HG03460 (cell line): ENCODE results near the gene ZFHX3.

Experiments
- ATAC-seq: cut with Tn5 transposase; IDR thresholded peaks from one replicate; pipeline ENCODE4 v1.9.1; 2021; ENCODE audit not compliant: unreplicated experiment

Gene ZFHX3

GRCh38 chr16:72978212-72978611 lies 69.7 kb downstream of the ZFHX3 start:
- no peak for ATAC-seq

GRCh38 chr16:72977127-72977526 lies 70.8 kb downstream of the ZFHX3 start:
- ATAC-seq, result no peak

GRCh38 chr16:72976438-72977064 lies 71.4 kb downstream of the ZFHX3 start:
- no peak for ATAC-seq

GRCh38 chr16:72975809-72976437 lies 72.0 kb downstream of the ZFHX3 start:
- no peak for ATAC-seq

- ATAC-seq, result no peak
These were observed 73.7 kb downstream of the ZFHX3 start for GRCh38 chr16:72974142-72974769.

GRCh38 chr16:72972878-72973571 lies 74.9 kb downstream of the ZFHX3 start:
- no peak for ATAC-seq

- ATAC-seq, result no peak
These were observed 76.6 kb downstream of the ZFHX3 start for GRCh38 chr16:72971370-72971769.

GRCh38 chr16:72970656-72971055 lies 77.3 kb downstream of the ZFHX3 start:
- no peak for ATAC-seq

GRCh38 chr16:72969812-72970211 lies 78.1 kb downstream of the ZFHX3 start:
- no peak for ATAC-seq

- ATAC-seq, result no peak
These were observed 78.8 kb downstream of the ZFHX3 start for GRCh38 chr16:72969146-72969545.

- ATAC-seq, result no peak
These were observed 80.0 kb downstream of the ZFHX3 start for GRCh38 chr16:72967941-72968340.

GRCh38 chr16:72963533-72964315 lies 84.2 kb downstream of the ZFHX3 start:
- no peak for ATAC-seq

- ATAC-seq, result no peak
These were observed 85.6 kb downstream of the ZFHX3 start for GRCh38 chr16:72962347-72962746.

- ATAC-seq, result no peak
These were observed 86.1 kb downstream of the ZFHX3 start for GRCh38 chr16:72961863-72962262.

GRCh38 chr16:72961115-72961832 lies 86.7 kb downstream of the ZFHX3 start:
- ATAC-seq, result no peak

- ATAC-seq, result no peak
These were observed 87.8 kb downstream of the ZFHX3 start for GRCh38 chr16:72960101-72960500.

- no peak for ATAC-seq
These were observed 88.5 kb downstream of the ZFHX3 start for GRCh38 chr16:72959301-72959996.

GRCh38 chr16:72958522-72959076 lies 89.3 kb downstream of the ZFHX3 start:
- no peak for ATAC-seq
